DOHH2 (cell line): ENCODE measurements around the gene OR51I1.

ENCODE experiments used
- H3F3A ChIP-seq: fragments of 200-600 bp; sonication (generic), shearing (Covaris generic); 2 replicates; pipeline ENCODE4 v1.6.0; 2016; ENCODE audit warnings: antibody characterized with exemption, mild to moderate bottlenecking; ENCODE audit not compliant: control insufficient read depth, insufficient read depth
- H3K27ac ChIP-seq: fragments of 200-600 bp; sonication (generic); 2 replicates; pipeline ENCODE4 v1.5.1; 2014; ENCODE audit warnings: low read depth, mild to moderate bottlenecking, low read length, moderate library complexity
- H3K27me3 ChIP-seq: fragments of 200-600 bp; sonication (generic); 2 replicates; pipeline ENCODE4 v1.6.1; 2014; ENCODE audit warnings: mild to moderate bottlenecking, low read length, mixed read lengths; ENCODE audit not compliant: control insufficient read depth
- H3K36me3 ChIP-seq: fragments of 200-600 bp; sonication (generic); 2 replicates; pipeline ENCODE4 v1.6.1; 2014; ENCODE audit warnings: mild to moderate bottlenecking, low read length, moderate library complexity, mixed read lengths; ENCODE audit not compliant: control insufficient read depth
- H3K4me1 ChIP-seq: fragments of 200-600 bp; sonication (generic); 2 replicates; pipeline ENCODE4 v1.6.1; 2014; ENCODE audit warnings: mild to moderate bottlenecking, low read length, mixed read lengths; ENCODE audit not compliant: control insufficient read depth
- H3K4me2 ChIP-seq: fragments of 200-600 bp; sonication (generic); 2 replicates; pipeline ENCODE4 v1.6.0; 2014; ENCODE audit warnings: mild to moderate bottlenecking, low read length, moderate library complexity
- H3K4me3 ChIP-seq: fragments of 200-600 bp; sonication (generic); 2 replicates; pipeline ENCODE4 v1.5.1; 2014; ENCODE audit warnings: mild to moderate bottlenecking, low read length, mixed read lengths
- H3K79me2 ChIP-seq: fragments of 200-600 bp; sonication (generic); 2 replicates; pipeline ENCODE4 v1.6.1; 2014; ENCODE audit warnings: mild to moderate bottlenecking, low read length, mixed read lengths; ENCODE audit not compliant: control insufficient read depth
- H3K9me2 ChIP-seq: fragments of 200-600 bp; sonication (generic); replicated peaks from 2 replicates; pipeline ENCODE4 v1.6.1; 2014; ENCODE audit warnings: mild to moderate bottlenecking, low read length, mixed read lengths; ENCODE audit not compliant: control insufficient read depth
- H3K9me3 ChIP-seq: fragments of 200-600 bp; sonication (generic); 2 replicates; pipeline ENCODE4 v1.6.1; 2014; ENCODE audit warnings: antibody characterized with exemption, low read length, mixed read lengths; ENCODE audit not compliant: control insufficient read depth, insufficient read depth
- H4K20me1 ChIP-seq: fragments of 200-600 bp; sonication (generic); 2 replicates; pipeline ENCODE4 v1.6.0; 2014; ENCODE audit warnings: low read depth, mild to moderate bottlenecking, antibody characterized with exemption, low read length, moderate library complexity; ENCODE audit not compliant: control insufficient read depth, insufficient read depth
- EZH2phosphoT487 ChIP-seq: fragments of 200-600 bp; sonication (generic); IDR thresholded peaks from 2 replicates; pipeline ENCODE4 v1.6.1; 2017; ENCODE audit warnings: borderline replicate concordance, mild to moderate bottlenecking, antibody characterized with exemption, low read length, moderate library complexity, mixed read lengths
- TF ChIP-seq, protein P1 (sequence below): fragments of 200-600 bp; sonication (generic); IDR thresholded peaks from one replicate; pipeline ENCODE4 v1.5.1; 2014; ENCODE audit warnings: antibody characterized with exemption, mild to moderate bottlenecking, low read depth, low read length; ENCODE audit not compliant: poor library complexity, severe bottlenecking

Gene OR51I1, protein sequence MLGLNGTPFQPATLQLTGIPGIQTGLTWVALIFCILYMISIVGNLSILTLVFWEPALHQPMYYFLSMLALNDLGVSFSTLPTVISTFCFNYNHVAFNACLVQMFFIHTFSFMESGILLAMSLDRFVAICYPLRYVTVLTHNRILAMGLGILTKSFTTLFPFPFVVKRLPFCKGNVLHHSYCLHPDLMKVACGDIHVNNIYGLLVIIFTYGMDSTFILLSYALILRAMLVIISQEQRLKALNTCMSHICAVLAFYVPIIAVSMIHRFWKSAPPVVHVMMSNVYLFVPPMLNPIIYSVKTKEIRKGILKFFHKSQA

DNA sequence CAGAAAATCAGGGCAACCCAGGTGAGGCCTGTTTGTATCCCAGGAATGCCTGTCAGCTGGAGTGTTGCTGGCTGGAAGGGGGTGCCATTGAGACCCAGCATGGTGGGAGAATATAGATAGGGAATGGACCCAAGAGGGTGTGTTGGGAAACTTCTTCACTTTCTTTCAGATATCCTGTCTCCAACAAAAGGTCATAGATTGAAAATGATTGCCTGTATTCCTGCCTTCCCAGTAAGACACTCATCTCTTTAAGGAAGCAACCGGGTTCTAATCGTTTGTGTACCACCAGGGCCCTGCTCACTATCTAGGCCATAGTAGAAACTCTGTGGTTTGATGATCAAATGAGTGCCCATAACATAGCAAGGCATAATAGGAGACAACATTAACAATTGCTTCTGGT lies at the start of gene OR51I1:
Gene OR51I1, minus strand, starts transcription at position 101 of the 400 bp plus-strand sequence. Its CDS starts 0 bp downstream, at position 101.
- no peak for TF ChIP-seq EZH2phosphoT487
- TF ChIP-seq, protein P1, sequence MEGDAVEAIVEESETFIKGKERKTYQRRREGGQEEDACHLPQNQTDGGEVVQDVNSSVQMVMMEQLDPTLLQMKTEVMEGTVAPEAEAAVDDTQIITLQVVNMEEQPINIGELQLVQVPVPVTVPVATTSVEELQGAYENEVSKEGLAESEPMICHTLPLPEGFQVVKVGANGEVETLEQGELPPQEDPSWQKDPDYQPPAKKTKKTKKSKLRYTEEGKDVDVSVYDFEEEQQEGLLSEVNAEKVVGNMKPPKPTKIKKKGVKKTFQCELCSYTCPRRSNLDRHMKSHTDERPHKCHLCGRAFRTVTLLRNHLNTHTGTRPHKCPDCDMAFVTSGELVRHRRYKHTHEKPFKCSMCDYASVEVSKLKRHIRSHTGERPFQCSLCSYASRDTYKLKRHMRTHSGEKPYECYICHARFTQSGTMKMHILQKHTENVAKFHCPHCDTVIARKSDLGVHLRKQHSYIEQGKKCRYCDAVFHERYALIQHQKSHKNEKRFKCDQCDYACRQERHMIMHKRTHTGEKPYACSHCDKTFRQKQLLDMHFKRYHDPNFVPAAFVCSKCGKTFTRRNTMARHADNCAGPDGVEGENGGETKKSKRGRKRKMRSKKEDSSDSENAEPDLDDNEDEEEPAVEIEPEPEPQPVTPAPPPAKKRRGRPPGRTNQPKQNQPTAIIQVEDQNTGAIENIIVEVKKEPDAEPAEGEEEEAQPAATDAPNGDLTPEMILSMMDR = no peak
- H3K27ac ChIP-seq = no peak within 1 kb of the TSS
- H3F3A ChIP-seq = no peaks in the 10 kb centered on the region
- no peaks in the 10 kb centered on the region for H3K9me3 ChIP-seq
- H3K36me3 ChIP-seq = no peaks in the 10 kb centered on the region
- no peak within 1 kb of the TSS for H3K4me2 ChIP-seq
- no peaks in the 10 kb centered on the region for H4K20me1 ChIP-seq
- H3K4me1 ChIP-seq = no peaks in the 10 kb centered on the region
- H3K9me2 ChIP-seq = no peaks in the 10 kb centered on the region
- H3K4me3 ChIP-seq = no peak within 1 kb of the TSS
- no peaks in the 10 kb centered on the region for H3K79me2 ChIP-seq
- H3K27me3 ChIP-seq = no peaks in the 10 kb centered on the region

DNA sequence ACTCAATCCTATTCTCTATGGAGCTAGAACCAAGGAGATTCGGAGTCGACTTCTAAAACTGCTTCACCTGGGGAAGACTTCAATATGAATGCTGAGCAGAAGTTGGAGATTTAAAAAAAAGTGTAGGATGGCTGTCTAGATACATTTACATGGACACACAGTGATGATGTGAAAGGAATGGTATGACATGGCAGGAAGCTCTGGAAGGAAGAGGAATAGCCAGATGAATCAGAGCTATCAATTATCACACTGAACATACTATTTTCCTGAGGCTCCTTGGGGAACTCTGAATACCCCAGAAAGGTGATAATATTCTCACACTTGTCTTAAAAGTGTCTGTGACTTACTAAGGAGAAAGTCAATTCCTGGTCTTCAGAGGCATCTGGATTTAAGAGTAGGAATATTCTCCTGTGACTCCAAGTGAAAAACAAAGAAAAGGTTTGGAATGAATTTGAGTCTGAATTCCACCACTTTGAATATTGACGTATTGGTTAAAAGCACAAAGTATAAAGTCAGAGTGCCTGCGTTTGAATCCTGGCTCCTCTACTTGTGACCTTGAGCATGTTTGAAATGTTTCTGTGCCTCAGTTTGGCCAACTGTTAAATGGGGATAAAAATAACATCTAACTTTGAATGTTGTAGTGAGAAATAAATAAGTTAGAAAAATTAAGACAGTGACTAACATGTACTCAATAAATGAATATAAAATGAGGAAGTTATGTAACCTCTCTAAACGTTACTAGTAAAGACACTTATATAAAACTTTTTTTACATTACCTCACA lies 48.5 kb upstream of the OR51I1 start:
- H3K79me2 ChIP-seq = no peaks in the 10 kb centered on the region
- no peaks in the 10 kb centered on the region for H3K9me3 ChIP-seq
- no peak overlapping the region for H3K4me3 ChIP-seq
- no peaks in the 10 kb centered on the region for H3F3A ChIP-seq
- no peaks in the 10 kb centered on the region for H3K4me1 ChIP-seq
- no peaks in the 10 kb centered on the region for H3K36me3 ChIP-seq
- peaks cover 3% of the 10 kb centered on the region; the same call in 1 of the 2 replicates for H3K27me3 ChIP-seq
- no peaks in the 10 kb centered on the region for H3K9me2 ChIP-seq
- TF ChIP-seq, protein P1 = no peak
- no peak for TF ChIP-seq EZH2phosphoT487
- H4K20me1 ChIP-seq = no peaks in the 10 kb centered on the region
- H3K27ac ChIP-seq = no peak overlapping the region
- H3K4me2 ChIP-seq = no peak overlapping the region

DNA sequence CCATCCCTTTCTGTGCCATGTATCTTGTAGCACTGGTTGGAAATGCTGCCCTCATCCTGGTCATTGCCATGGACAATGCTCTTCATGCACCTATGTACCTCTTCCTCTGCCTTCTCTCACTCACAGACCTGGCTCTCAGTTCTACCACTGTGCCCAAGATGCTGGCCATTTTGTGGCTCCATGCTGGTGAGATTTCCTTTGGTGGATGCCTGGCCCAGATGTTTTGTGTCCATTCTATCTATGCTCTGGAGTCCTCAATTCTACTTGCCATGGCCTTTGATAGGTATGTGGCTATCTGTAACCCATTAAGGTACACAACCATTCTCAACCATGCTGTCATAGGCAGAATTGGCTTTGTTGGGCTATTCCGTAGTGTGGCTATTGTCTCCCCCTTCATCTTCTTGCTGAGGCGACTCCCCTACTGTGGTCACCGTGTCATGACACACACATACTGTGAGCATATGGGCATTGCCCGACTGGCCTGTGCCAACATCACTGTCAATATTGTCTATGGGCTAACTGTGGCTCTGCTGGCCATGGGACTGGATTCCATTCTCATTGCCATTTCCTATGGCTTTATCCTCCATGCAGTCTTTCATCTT lies 47.6 kb upstream of the OR51I1 start:
- Histone ChIP-seq H3K9me2 (no peaks in the 10 kb centered on the region), H3K9me3 (no peaks in the 10 kb centered on the region), H3K4me1 (no peaks in the 10 kb centered on the region), H3K27ac (no peak overlapping the region), H3K4me2 (no peak overlapping the region), H3K79me2 (no peaks in the 10 kb centered on the region), H4K20me1 (no peaks in the 10 kb centered on the region), H3F3A (no peaks in the 10 kb centered on the region), H3K27me3 (peaks cover 3% of the 10 kb centered on the region; the same call in 1 of the 2 replicates), H3K4me3 (no peak overlapping the region), H3K36me3 (no peaks in the 10 kb centered on the region)
- no peak for TF ChIP-seq EZH2phosphoT487
- TF ChIP-seq, protein P1 = no peak
